ENCODE measurements around the gene ERICH6. TPM values are rescaled to one million over a fixed set of nuclear protein-coding genes. Genes with fewer than 3 reads are reported as not detected.

ERICH6 gene
- total RNA-seq, 2 experiments from 2014 or later: not detected

DNA sequence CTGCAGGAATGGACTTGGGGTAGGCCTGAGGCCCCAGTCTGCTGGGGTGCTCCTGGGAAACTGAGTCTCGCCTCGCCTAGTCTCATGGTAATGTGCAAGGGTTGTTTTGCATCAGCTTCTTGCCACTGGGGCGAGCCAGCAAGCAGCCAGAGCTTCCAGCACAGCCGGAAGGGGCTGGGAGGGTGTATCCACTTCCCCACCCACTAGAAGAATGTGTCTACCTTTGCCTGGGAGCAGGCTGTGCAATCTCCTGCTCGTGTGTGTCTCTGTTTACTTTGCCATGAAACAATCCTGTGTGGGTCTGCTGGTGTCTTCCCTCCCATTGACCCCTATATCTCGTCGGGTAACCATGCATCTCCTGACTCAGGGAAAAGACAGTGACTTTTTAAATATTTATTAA is 21.8 kb upstream of the ERICH6 start:
- DNase-seq: no peak
- H3K4me1 Mint-ChIP-seq: peaks cover 18% of the 10 kb centered on the region
- H3K27ac Mint-ChIP-seq: no peak overlapping the region
- H3K36me3 Mint-ChIP-seq: no peaks in the 10 kb centered on the region
- no peak overlapping the region for H3K4me3 Mint-ChIP-seq
- H3K9me3 Mint-ChIP-seq: no peaks in the 10 kb centered on the region
- no peaks in the 10 kb centered on the region for H3K27me3 Mint-ChIP-seq

DNA sequence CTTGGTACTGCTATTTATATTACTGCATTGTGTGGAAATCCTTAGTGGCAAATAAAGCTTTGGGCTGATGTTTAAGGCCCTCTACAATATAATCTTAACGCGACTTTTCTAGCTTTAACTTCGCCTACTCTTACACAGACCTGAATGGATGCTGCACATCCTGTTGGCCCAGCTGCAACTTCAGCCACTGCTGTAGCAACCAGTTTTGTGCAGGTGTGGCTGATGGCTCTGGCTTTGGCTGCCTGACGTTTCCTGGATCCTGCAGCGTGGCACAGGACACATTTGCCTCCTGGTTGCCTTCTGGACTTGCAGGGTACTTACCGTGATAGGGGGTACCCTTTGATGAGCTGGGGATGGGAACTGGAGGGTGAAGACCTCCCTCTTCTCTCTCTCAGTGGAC is 20.2 kb upstream of the ERICH6 start:
- Mint-ChIP-seq H3K36me3 (no peaks in the 10 kb centered on the region), H3K9me3 (no peaks in the 10 kb centered on the region), H3K4me3 (no peak overlapping the region), H3K4me1 (peaks cover 18% of the 10 kb centered on the region), H3K27me3 (no peaks in the 10 kb centered on the region), H3K27ac (no peak overlapping the region)
- no peak for DNase-seq

DNA sequence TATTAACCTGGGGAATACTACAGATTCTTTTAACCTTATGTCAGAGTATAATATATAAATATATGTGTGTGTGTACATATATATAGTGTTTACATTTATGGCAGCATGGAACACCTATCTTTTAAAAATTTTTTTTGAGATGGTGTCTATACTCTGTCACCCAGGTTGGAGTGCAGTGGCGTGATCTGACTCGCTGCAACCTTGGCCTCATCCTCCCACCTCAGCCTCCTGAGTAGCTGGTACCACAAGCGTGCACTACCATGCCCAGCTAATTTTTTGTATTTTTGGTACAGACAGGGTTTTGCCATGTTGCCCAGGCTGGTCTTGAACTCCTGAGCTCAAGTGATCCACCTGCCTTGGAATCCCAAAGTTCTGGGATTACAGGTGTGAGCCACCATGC is 18.5 kb upstream of the ERICH6 start:
- Mint-ChIP-seq H3K4me1 (peaks cover 18% of the 10 kb centered on the region), H3K4me3 (no peak overlapping the region), H3K9me3 (no peaks in the 10 kb centered on the region), H3K27ac (no peak overlapping the region), H3K36me3 (no peaks in the 10 kb centered on the region), H3K27me3 (no peaks in the 10 kb centered on the region)
- DNase-seq: no peak

DNA sequence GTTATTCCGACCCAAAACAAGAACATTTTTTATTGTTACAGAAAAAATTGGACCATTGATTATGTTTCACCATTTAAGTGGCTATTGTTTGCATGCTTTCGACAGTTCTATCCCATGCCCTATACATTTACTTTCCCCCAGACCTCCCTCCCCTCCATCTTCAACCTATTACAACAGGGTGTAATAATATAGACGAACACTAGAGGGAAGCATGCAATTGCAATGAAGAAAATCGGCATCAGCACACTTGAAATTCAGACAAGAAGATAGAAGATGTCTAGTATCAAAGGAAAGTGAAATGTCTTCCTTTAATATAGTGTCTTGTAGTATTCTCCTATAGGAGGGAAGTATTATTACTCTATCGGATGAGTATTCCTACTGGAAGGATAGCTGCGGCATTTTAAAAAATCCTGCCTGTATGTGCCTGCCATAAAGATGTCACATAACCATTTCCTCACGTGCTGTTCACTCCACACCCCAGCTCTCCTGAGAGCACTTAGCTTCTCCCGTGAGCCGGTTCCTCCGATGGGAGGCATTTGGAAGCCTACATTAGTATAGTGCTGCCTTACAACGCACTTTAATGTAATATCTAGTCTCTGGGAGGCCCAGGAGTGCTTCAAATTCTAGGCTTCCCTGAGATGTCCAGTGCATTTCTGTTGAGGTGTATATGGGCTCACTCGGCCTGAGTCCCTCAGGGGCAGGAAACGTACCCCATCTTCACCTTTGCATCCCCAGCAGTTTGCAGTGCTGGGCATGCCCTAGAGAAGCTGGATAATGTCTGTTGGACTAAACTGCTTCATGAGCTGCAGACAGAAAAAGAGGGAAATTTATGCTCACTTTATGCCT is 17.8 kb upstream of the ERICH6 start:
- H3K9me3 Mint-ChIP-seq: peaks cover 1% of the 10 kb centered on the region
- DNase-seq: no peak
- H3K27me3 Mint-ChIP-seq: no peaks in the 10 kb centered on the region
- H3K27ac Mint-ChIP-seq: no peak overlapping the region
- no peaks in the 10 kb centered on the region for H3K36me3 Mint-ChIP-seq
- no peak overlapping the region for H3K4me3 Mint-ChIP-seq
- H3K4me1 Mint-ChIP-seq: peaks cover 18% of the 10 kb centered on the region

DNA sequence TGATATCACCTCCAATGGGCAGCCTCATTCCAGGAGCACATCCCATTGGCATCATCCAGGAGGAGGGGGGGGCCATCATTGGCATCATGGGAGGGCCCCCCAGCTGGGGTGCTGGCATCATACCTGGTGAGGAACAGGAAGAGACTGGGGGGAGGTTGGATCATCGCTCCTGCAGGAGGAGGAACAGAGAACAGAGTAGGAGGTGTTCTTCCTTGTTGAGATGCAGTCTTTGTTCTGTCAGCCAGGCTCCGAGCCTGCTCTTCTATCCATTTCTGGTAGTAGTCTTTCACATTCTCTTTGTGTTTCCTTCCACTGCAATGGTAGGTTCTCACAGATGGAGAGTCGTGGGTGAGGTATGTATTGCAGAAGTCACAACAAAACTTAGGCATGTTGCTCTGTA is 16.7 kb upstream of the ERICH6 start:
- no peak overlapping the region for H3K27ac Mint-ChIP-seq
- H3K4me3 Mint-ChIP-seq: no peak overlapping the region
- H3K36me3 Mint-ChIP-seq: no peaks in the 10 kb centered on the region
- peaks cover 5% of the 10 kb centered on the region for H3K9me3 Mint-ChIP-seq
- peaks cover 18% of the 10 kb centered on the region for H3K4me1 Mint-ChIP-seq
- no peaks in the 10 kb centered on the region for H3K27me3 Mint-ChIP-seq
- no peak for DNase-seq

DNA sequence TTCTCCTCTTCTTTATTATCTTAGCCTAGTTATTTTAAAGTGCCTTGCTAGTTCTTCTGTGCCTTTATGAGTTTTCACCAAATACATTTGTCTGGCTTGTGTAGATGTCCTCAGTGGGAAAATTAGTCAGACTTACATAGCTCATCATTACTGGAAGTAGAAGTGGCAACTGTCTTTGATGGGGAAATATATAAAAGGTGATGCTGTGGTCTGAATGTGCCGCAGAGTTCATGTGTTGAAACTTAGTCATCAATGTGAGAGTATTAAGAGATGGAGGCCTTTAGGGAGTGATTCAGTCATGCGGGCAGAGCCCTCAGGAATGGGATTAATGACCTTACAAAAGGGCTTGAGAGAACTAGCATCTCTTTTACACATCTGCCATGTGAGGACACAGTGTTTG is 6.4 kb upstream of the ERICH6 start:
- no peak overlapping the region for H3K4me3 Mint-ChIP-seq
- DNase-seq: no peak
- H3K27ac Mint-ChIP-seq: no peak overlapping the region
- H3K36me3 Mint-ChIP-seq: peaks cover 48% of the 10 kb centered on the region
- H3K4me1 Mint-ChIP-seq: peaks cover 1% of the 10 kb centered on the region
- H3K27me3 Mint-ChIP-seq: no peaks in the 10 kb centered on the region
- H3K9me3 Mint-ChIP-seq: peaks cover 15% of the 10 kb centered on the region

DNA sequence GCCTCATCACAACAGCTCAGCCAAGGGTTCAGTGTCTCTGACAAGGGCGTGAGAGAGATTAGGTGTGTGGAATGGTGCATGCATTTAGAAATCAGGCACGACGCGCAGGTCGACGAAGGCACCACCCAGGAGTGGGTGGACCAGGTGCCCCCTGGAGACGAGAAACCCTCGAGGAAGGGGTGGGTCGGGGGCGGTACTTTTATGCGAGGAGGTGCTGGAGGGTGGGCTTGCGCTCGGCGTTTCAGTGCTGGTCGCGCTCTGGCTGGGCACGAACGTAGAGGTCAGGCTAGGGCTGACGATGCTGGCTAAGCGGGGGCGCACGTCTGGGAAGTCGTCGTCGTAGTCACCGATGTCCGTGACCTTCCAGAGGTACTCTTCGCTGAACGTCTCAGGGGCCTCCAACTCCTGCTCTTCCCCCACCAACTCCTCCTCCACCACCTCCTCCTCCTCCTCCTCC is 393 bp downstream of the ERICH6 start:
- peak; percentile 47 for DNase-seq
- peaks cover 28% of the 10 kb centered on the region for H3K4me1 Mint-ChIP-seq
- H3K27me3 Mint-ChIP-seq: peaks cover 6% of the 10 kb centered on the region

DNA sequence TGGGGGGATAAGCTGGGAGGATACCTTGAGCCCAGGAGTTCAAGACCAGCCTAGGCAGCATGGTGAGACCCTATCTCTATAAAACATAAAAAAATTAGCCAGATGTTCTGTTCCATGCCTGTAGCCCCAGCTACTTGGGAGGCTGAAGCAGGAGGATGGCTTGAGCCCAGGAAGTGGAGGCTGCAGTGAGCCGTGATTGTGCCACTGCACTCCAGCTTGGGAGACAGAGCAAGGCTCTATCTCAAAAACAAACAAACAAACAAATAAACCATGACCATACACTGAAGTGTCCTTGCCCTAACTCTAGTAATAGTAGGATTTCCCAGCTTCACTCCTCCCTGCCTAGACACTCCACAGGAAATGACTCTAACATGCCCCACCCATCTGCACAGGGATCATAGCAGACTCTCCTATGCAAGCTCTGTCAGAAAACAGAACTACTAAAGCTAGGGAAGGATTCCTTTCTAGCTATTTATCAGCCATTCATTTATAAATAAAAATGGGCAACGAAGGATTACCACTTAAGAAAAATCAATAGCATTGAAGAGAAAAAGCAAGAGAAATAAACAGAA is 4.6 kb downstream of the ERICH6 start:
- Mint-ChIP-seq H3K27me3 (peaks cover 6% of the 10 kb centered on the region), H3K4me3 (no peak overlapping the region), H3K27ac (no peak overlapping the region), H3K9me3 (no peaks in the 10 kb centered on the region), H3K4me1 (peaks cover 27% of the 10 kb centered on the region), H3K36me3 (no peaks in the 10 kb centered on the region)
- no peak for DNase-seq

More for the DNA sequence above, 393 bp downstream of the ERICH6 start:
- Mint-ChIP-seq H3K9me3 (peaks cover 3% of the 10 kb centered on the region), H3K27ac (peak overlapping the region; percentile 92), H3K4me3 (peak overlapping the region; percentile 94), H3K36me3 (peaks cover 14% of the 10 kb centered on the region)

DNA sequence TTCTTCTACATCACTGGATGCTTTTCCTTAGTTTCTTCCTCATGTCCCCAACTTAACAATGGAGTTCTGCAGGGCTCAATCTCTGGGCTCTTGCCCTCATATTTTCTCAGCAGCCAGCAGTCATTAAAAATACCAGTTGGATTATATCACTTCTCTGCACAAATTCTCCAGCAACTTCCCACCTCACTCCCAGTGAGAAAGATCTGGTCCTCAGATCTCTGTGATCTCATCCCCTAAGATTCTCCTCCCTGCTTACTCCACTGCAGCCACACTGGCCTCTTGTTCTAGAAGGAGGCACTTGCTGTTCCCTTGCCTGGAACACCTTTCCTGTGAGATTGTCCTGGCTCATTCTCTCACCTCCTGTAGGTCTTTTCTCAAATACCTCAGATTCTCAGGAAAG is 6.1 kb downstream of the ERICH6 start:
- Mint-ChIP-seq H3K4me1 (peaks cover 19% of the 10 kb centered on the region), H3K27me3 (peaks cover 6% of the 10 kb centered on the region), H3K27ac (no peak overlapping the region), H3K4me3 (no peak overlapping the region), H3K9me3 (peaks cover under 1% of the 10 kb centered on the region), H3K36me3 (peaks cover 3% of the 10 kb centered on the region)
- no peak for DNase-seq

DNA sequence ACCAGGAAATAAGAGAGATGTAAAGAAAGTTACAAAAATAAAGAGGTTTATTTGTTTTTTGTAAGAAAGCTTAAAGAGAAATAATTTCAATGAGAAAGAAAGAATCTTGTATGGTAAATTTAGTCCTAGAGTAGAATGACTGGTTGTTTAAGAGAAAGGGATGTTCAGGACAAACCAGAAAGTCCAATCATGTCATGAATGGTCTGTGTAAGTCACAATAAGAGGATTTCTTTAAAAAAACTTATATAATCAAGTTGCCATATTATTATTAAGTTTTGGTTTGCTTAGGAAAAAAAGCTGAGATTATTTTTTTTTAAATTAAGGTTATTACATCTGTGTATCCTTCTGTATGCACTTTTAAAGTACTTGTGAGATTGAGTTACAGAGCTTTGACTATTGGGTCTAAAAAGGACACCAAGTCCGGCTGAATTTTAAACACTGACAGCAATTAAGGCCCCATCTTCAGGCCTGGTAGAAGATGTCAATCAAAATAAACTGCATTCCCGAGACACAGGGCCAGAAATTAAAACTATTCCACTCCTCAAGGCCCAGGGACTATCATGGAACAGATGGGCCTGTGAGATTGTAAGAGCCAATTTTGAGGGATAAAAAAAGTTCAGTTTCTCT is 12.2 kb downstream of the ERICH6 start:
- Mint-ChIP-seq H3K36me3 (peaks cover 3% of the 10 kb centered on the region), H3K27ac (no peak overlapping the region), H3K4me3 (no peak overlapping the region), H3K27me3 (no peaks in the 10 kb centered on the region), H3K9me3 (peaks cover 9% of the 10 kb centered on the region), H3K4me1 (no peaks in the 10 kb centered on the region)
- DNase-seq: no peak

DNA sequence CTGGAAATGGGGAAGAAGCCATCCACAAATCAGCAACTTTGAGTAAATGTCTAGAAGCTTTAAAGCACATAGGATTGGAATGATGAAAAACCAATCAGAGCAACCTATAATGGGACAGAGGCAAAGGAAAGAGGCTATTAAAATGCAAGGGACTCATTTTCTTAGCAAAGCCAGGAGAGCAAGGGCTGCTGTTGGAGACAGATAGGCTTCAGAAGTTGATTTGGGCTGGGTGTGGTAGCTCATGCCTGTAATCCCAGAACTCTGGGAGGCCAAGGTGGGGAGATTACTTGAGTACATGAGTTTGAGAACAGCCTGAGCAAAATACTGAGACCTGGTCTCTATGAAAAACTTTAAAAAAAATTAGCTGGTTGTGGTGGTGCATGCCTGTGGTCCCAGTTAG is 16.1 kb downstream of the ERICH6 start:
- Mint-ChIP-seq H3K4me1 (no peaks in the 10 kb centered on the region), H3K9me3 (peaks cover 8% of the 10 kb centered on the region), H3K36me3 (no peaks in the 10 kb centered on the region), H3K4me3 (no peak overlapping the region), H3K27me3 (no peaks in the 10 kb centered on the region), H3K27ac (no peak overlapping the region)
- no peak for DNase-seq

DNA sequence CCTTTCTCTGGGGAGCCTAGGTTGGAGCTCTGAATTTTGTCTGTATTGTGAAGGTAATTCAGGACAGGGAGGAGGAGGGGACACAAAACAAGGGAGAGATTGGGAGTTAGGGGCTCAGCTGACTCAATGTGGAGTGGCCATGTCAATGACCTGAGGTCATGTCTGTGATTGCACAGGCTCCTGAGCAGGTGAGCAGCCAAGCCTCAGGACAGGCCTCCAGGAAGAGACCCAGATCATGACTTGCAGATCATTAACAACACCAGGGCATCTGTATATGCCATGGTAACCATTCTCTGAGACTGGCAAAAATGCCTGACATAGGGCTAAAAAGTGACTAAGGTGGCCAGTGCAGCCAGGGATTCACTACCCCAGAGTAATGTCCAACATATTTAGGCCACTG is 20.9 kb downstream of the ERICH6 start:
- Mint-ChIP-seq H3K4me1 (peaks cover 20% of the 10 kb centered on the region), H3K9me3 (peaks cover 7% of the 10 kb centered on the region), H3K27ac (no peak overlapping the region), H3K4me3 (no peak overlapping the region), H3K27me3 (no peaks in the 10 kb centered on the region), H3K36me3 (peaks cover 4% of the 10 kb centered on the region)
- DNase-seq: no peak

DNA sequence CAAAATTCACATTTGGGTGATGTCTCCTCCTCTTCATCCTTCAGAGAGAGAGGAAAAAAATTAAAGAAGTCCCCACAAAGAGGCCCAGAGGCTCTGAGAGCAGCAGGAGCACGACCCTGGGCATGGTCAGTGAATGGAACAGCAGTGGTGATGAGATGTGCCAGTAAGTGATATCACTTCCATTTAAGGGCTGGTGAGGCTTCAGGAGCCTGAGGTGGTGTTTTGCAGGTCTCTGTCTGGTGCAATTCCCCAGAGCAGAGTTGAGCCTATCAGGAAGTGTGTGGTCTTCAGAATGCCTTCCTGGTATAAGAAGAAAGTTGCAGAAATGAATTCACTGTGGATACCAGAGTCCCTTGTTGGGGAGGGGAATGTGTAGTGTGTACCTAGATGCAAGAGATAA is 21.4 kb downstream of the ERICH6 start:
- H3K4me1 Mint-ChIP-seq: peaks cover 20% of the 10 kb centered on the region
- no peaks in the 10 kb centered on the region for H3K27me3 Mint-ChIP-seq
- no peak for DNase-seq
- H3K27ac Mint-ChIP-seq: no peak overlapping the region
- H3K4me3 Mint-ChIP-seq: no peak overlapping the region
- H3K36me3 Mint-ChIP-seq: peaks cover 4% of the 10 kb centered on the region
- peaks cover 7% of the 10 kb centered on the region for H3K9me3 Mint-ChIP-seq

DNA sequence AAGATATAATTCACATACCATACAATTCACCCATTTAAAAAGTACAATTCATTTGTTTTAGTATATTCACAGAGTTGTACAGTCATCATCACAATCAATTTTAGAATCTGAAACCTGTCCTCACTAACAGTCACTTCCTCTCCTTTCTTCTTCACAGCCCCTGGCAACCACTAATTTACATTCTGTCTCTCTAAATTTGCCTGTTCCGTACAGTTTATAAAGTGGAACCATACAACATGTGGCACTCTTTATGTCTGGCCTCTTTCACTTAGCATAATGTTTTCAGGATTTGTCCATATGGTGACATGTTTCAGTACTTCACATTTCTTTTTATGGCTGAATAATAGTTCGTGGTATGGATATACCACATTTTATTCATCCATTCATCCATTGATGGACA is 22.7 kb downstream of the ERICH6 start:
- H3K9me3 Mint-ChIP-seq: peaks cover 11% of the 10 kb centered on the region
- H3K4me3 Mint-ChIP-seq: peak overlapping the region; percentile 32
- H3K27ac Mint-ChIP-seq: peak overlapping the region; percentile 78
- peaks cover 23% of the 10 kb centered on the region for H3K4me1 Mint-ChIP-seq
- DNase-seq: no peak
- no peaks in the 10 kb centered on the region for H3K27me3 Mint-ChIP-seq
- peaks cover 9% of the 10 kb centered on the region for H3K36me3 Mint-ChIP-seq

DNA sequence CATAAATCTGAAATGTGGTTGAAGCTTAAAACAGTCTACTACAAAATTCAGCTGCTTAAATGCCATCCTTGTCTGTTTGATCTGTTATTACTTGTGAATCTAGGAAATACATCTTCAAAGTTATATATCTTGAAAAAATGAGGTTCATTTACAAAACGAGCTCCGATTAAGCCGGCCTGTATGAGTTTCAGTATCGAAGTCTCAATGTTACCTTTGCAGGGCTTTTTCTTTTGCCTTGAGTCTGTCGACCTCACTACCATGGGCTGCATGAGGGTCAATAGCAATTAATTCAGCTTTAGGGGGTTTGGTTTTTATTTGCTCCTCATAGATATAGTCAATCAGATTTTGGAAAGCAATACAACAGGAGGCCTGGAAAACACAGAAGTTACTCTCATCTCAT is 23.2 kb downstream of the ERICH6 start:
- DNase-seq: no peak
- Mint-ChIP-seq H3K27me3 (peaks cover 3% of the 10 kb centered on the region), H3K9me3 (peaks cover 16% of the 10 kb centered on the region), H3K36me3 (peaks cover 11% of the 10 kb centered on the region), H3K27ac (peak overlapping the region; percentile 78), H3K4me1 (peaks cover 27% of the 10 kb centered on the region), H3K4me3 (no peak overlapping the region)

Data from activated naive CD8-positive, alpha-beta T cell treated with anti-CD3 and anti-CD28 coated beads for 36 hours (primary cell).